ENCODE results near the gene TECR.
"Not testable (repeated sequence)": the region's sequence is repeated elsewhere in the genome, so short reads cannot be mapped to it uniquely, and the experiment has no call there.

GRCh38 chr19:14564652-14565297 lies 35.4 kb downstream of the TECR start:
- not testable (repeated sequence) for TF ChIP-seq EZH2 (IDR thresholded peaks at IDR 0.05; ENCODE audit: insufficient read depth, poor library complexity, severe bottlenecking); EZH2phosphoT487 (IDR thresholded peaks at IDR 0.05; ENCODE audit: insufficient read depth, low read depth)

Measured in GM23248 (cell line).